ENCODE results near the gene EHMT2.

EHMT2 gene

GRCh38 chr6:31830886-31831335 lies 66.6 kb downstream of the EHMT2 start:
- Histone ChIP-seq H3K27ac (replicated peaks) (peak overlapping the region; percentile 60), H3K27me3 (ENCODE audit: insufficient read depth, poor library complexity, severe bottlenecking) (no peaks in the 10 kb centered on the region), H3K4me3 (replicated peaks; ENCODE audit: insufficient read depth, low read length) (peak overlapping the region; percentile 72)
- TF ChIP-seq GABPA (IDR thresholded peaks at IDR 0.05; ENCODE audit: low read depth) (no peak), POLR2AphosphoS5 (IDR thresholded peaks at IDR 0.05; ENCODE audit: low read depth) (no peak), SPI1 (IDR thresholded peaks at IDR 0.05; ENCODE audit: borderline replicate concordance, low read depth) (no peak), CTCF (IDR thresholded peaks at IDR 0.05; ENCODE audit: insufficient read depth, low read length) (no peak), REST (IDR thresholded peaks at IDR 0.05; ENCODE audit: insufficient replicate concordance, low read depth) (no peak)
- no peak for DNase-seq (ENCODE audit: low read depth in 1 of 2, low spot score in 1 of 2)

All from HL-60 (cell line).